Transverse colon (tissue), 4 donors: ENCODE measurements around the gene OR8G1.

ENCODE experiments used
- EP300 ChIP-seq: sonication (generic); formaldehyde crosslinking; IDR thresholded peaks from one replicate; pipeline ENCODE4 v1.6.1; 2017; ENCODE audit warnings: antibody characterized with exemption, low read depth
- POLR2A ChIP-seq: fragments of 450-650 bp; IDR thresholded peaks from one replicate; pipeline ENCODE4 v1.6.1; 2016; ENCODE audit warnings: antibody characterized with exemption, mild to moderate bottlenecking, moderate library complexity
- POLR2AphosphoS5 ChIP-seq, 3 donors: sonication (generic); formaldehyde crosslinking; IDR thresholded peaks; one replicate each; pipeline ENCODE4 v1.6.1; 2016; ENCODE audit warnings: antibody characterized with exemption in 3 of 3
- TF ChIP-seq, protein P1 (sequence below), 5 experiments: fragments of 200-600 bp in 3 of 5; fragments of 450-650 bp in 2 of 5; sonication (generic) in 3 of 5; IDR thresholded peaks; 1 replicate in 2 of 5; 2 replicates in 3 of 5; pipeline ENCODE4 v1.5.1; 2016 to 2017; ENCODE audit warnings: antibody characterized with exemption in 5 of 5, inconsistent platforms in 3 of 5, mild to moderate bottlenecking in 2 of 5, moderate library complexity in 1 of 5

DNA sequence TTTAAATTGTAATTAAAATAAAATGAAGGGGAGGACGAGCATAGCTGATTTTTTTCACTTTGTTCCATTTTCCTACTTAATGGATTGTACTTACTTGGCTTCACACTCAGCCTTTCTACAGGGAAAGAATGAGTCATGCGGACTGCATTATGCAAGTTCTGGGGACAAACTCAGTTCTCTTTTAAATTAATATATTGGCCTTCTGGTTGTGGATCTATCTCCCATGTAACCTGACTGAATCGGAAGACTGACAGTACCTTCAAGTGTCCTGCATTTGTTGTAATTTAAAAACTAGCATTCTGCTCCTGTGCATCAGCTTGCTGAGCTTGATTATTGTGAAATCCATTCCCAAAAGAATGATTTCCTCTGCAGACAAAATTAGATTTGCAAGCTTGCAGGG is 60.7 kb downstream of the OR8G1 start:
- TF ChIP-seq, protein P1, sequence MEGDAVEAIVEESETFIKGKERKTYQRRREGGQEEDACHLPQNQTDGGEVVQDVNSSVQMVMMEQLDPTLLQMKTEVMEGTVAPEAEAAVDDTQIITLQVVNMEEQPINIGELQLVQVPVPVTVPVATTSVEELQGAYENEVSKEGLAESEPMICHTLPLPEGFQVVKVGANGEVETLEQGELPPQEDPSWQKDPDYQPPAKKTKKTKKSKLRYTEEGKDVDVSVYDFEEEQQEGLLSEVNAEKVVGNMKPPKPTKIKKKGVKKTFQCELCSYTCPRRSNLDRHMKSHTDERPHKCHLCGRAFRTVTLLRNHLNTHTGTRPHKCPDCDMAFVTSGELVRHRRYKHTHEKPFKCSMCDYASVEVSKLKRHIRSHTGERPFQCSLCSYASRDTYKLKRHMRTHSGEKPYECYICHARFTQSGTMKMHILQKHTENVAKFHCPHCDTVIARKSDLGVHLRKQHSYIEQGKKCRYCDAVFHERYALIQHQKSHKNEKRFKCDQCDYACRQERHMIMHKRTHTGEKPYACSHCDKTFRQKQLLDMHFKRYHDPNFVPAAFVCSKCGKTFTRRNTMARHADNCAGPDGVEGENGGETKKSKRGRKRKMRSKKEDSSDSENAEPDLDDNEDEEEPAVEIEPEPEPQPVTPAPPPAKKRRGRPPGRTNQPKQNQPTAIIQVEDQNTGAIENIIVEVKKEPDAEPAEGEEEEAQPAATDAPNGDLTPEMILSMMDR (IDR thresholded peaks at IDR 0.05) = no peak
- TF ChIP-seq EP300 (no peak), POLR2A (no peak), POLR2AphosphoS5 (IDR thresholded peaks at IDR 0.05) (no peak)
